Keratinocyte (primary cell): ENCODE measurements around the gene RTP3. TPM values are rescaled to one million over a fixed set of nuclear protein-coding genes. Genes with fewer than 3 reads are reported as not detected.

ENCODE experiments used
- DNase-seq: peaks from one replicate; pipeline ENCODE4 v3.0.0-alpha.2; 2011; ENCODE audit warnings: low read depth, missing footprints, low spot score
- FAIRE-seq: peaks from 2 replicates; lab custom pipeline; 2011; peaks lifted over from hg19 to GRCh38; lab: Jason Lieb, UNC
- H2AFZ ChIP-seq: 2 replicates; pipeline ENCODE4 v1.6.0; 2012; ENCODE audit warnings: low read length, control low read depth, inconsistent platforms; ENCODE audit not compliant: control insufficient read depth
- H3K27ac ChIP-seq: 2 replicates; pipeline ENCODE4 v1.5.1; 2011; ENCODE audit warnings: low read length; ENCODE audit not compliant: control insufficient read depth, insufficient read depth
- H3K27me3 ChIP-seq: 3 replicates; pipeline ENCODE4 v1.6.0; 2011; ENCODE audit warnings: low read length; ENCODE audit not compliant: control insufficient read depth, insufficient read depth; ENCODE audit errors: extremely low read depth
- H3K36me3 ChIP-seq, 2 experiments: 2 replicates in 1 of 2; 3 replicates in 1 of 2; pipeline ENCODE4 v1.5.1; 2011; ENCODE audit warnings: low read length in 2 of 2, mild to moderate bottlenecking in 1 of 2; ENCODE audit not compliant: control insufficient read depth in 2 of 2, insufficient read depth in 2 of 2; ENCODE audit errors: extremely low read depth in 1 of 2
- H3K4me1 ChIP-seq: 3 replicates; pipeline ENCODE4 v1.5.1; 2011; ENCODE audit warnings: low read length; ENCODE audit not compliant: control insufficient read depth, insufficient read depth; ENCODE audit errors: extremely low read depth
- H3K4me2 ChIP-seq: 3 replicates; pipeline ENCODE4 v1.6.0; 2011; ENCODE audit warnings: low read depth, low read length; ENCODE audit not compliant: control insufficient read depth, insufficient read depth; ENCODE audit errors: extremely low read depth
- H3K4me3 ChIP-seq, 3 experiments: fragments of 200-600 bp in 1 of 3; sonication (generic) in 1 of 3; 2 replicates in 2 of 3; 3 replicates in 1 of 3; pipeline ENCODE4 v1.5.1; 2011 to 2016; ENCODE audit warnings: low read length in 3 of 3, mild to moderate bottlenecking in 3 of 3, control low read depth in 2 of 3, inconsistent platforms in 1 of 3, low read depth in 1 of 3, mixed read lengths in 1 of 3, mixed run types in 1 of 3, moderate library complexity in 1 of 3; ENCODE audit not compliant: control insufficient read depth in 2 of 3, insufficient read depth in 2 of 3; ENCODE audit errors: extremely low read depth in 1 of 3
- H3K79me2 ChIP-seq: 2 replicates; pipeline ENCODE4 v1.6.0; 2012; ENCODE audit warnings: low read length; ENCODE audit not compliant: control insufficient read depth, insufficient read depth
- H3K9ac ChIP-seq: 3 replicates; pipeline ENCODE4 v1.6.0; 2011; ENCODE audit warnings: low read length; ENCODE audit not compliant: control insufficient read depth, insufficient read depth; ENCODE audit errors: extremely low read depth
- H3K9me1 ChIP-seq: 3 replicates; pipeline ENCODE4 v1.6.0; 2011; ENCODE audit warnings: low read length; ENCODE audit not compliant: control insufficient read depth, insufficient read depth; ENCODE audit errors: extremely low read depth
- H3K9me3 ChIP-seq: 2 replicates; pipeline ENCODE4 v1.5.1; 2012; ENCODE audit warnings: low read depth, low read length; ENCODE audit not compliant: control insufficient read depth
- H4K20me1 ChIP-seq: 3 replicates; pipeline ENCODE4 v1.6.0; 2011; ENCODE audit warnings: low read length; ENCODE audit not compliant: control insufficient read depth, insufficient read depth; ENCODE audit errors: extremely low read depth
- EZH2 ChIP-seq: IDR thresholded peaks from one replicate; pipeline ENCODE4 v1.6.1; 2012; ENCODE audit warnings: inconsistent platforms, mild to moderate bottlenecking, low read length, moderate library complexity
- dilution Hi-C: fragments of 300-500 bp; cut with MboI; formaldehyde crosslinking; loops from one replicate; pipeline ENCODE4 v1.7.0; 2020; ENCODE audit warnings: low sequenced_read_pairs; ENCODE audit not compliant: extremely low pct_ligation_motif_present
- polyA plus RNA-seq, 5 experiments: library from polyadenylated mRNA; depleted of rRNA in 3 of 5; stranded (reverse) in 3 of 5; stranded (forward) in 1 of 5; unstranded in 1 of 5; fragments of >200 nt; gene quantifications; 1 replicate in 1 of 5; 2 replicates in 3 of 5; 3 replicates in 1 of 5; pipeline versions ENCODE4 v1.2.1 to v1.2.3, GENCODE V29; 2011 to 2012; ENCODE audit warnings: missing spikeins in 2 of 5, low read depth in 1 of 5, low replicate concordance in 1 of 5
- TF ChIP-seq, protein P1 (sequence below), 3 experiments: IDR thresholded peaks in 1 of 3; conservative IDR thresholded peaks in 1 of 3; optimal IDR thresholded peaks in 1 of 3; 2 replicates in 2 of 3; 3 replicates in 1 of 3; pipeline versions ENCODE3 to v1.5.1; 2011; ENCODE audit warnings: low read length in 3 of 3, mild to moderate bottlenecking in 3 of 3, moderate library complexity in 2 of 3, control low read depth in 1 of 3, inconsistent platforms in 1 of 3; ENCODE audit not compliant: insufficient read depth in 2 of 3; ENCODE audit errors: extremely low read depth in 1 of 3

The RTP3 gene
- polyA plus RNA-seq, 1 donor (not counting 4 experiments of a cell fraction or from before 2014, with no cell fraction given): not detected

DNA sequence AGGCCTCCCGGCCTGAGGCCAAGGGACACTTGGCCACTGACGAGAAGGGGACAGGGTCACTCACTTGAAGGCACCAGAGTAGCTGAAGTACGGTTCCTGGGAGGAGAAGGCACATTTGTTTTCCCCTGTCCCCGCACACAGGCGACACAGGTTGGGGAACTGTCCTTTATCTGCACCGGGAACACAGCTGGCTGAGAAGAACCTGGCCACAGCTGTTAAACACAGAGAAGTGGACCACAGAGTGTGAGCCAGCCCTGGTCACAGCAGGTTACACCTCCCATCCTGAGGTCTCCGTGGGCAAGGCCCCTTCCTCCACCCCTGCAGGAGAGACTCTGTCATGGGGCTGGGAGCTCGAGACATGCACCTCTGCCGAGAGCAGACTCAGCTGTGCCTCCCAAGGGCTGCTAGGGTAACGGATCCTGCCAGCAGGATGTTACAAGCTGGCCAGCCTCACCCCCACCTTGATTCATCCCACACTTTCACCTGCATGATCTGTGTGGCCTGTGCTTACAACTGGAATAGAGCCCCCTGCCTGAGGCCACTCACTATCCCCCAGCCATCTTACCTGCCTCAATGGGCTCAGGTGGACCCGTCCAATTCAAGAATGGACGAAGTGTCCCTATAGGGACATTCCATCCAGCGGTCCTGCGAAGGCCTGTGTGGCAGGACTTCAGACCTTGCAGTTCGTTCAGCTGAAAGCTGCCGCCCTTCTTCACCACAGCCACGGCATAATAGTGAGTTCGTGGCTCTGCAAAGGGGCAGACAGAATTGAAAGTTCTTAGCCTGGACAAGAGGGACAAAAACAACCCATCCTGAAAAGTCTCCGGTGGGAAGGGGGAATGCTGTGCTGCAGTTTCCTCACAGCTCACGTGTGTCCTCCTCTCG lies 42.3 kb upstream of the RTP3 start:
- Histone ChIP-seq H3K9me3 (no peaks in the 10 kb centered on the region), H3K9me1 (no peaks in the 10 kb centered on the region), H3K36me3 (no peaks in the 10 kb centered on the region), H4K20me1 (no peaks in the 10 kb centered on the region), H3K9ac (no peak overlapping the region), H3K79me2 (no peaks in the 10 kb centered on the region), H3K4me3 (no peak overlapping the region), H3K27me3 (peaks cover 30% of the 10 kb centered on the region), H2AFZ (no peak overlapping the region), H3K4me1 (no peaks in the 10 kb centered on the region), H3K4me2 (no peak overlapping the region), H3K27ac (no peak overlapping the region)
- no peak for FAIRE-seq
- TF ChIP-seq, protein P1, sequence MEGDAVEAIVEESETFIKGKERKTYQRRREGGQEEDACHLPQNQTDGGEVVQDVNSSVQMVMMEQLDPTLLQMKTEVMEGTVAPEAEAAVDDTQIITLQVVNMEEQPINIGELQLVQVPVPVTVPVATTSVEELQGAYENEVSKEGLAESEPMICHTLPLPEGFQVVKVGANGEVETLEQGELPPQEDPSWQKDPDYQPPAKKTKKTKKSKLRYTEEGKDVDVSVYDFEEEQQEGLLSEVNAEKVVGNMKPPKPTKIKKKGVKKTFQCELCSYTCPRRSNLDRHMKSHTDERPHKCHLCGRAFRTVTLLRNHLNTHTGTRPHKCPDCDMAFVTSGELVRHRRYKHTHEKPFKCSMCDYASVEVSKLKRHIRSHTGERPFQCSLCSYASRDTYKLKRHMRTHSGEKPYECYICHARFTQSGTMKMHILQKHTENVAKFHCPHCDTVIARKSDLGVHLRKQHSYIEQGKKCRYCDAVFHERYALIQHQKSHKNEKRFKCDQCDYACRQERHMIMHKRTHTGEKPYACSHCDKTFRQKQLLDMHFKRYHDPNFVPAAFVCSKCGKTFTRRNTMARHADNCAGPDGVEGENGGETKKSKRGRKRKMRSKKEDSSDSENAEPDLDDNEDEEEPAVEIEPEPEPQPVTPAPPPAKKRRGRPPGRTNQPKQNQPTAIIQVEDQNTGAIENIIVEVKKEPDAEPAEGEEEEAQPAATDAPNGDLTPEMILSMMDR (optimal IDR thresholded peaks at IDR 0.05 in 1 of 3, IDR thresholded peaks at IDR 0.05 in 1 of 3, conservative IDR thresholded peaks at IDR 0.05 in 1 of 3; ENCODE audit: extremely low read depth in 1 of 3, insufficient read depth in 2 of 3, low read length in 3 of 3): no peak
- TF ChIP-seq EZH2: no peak
- no peak for DNase-seq
- dilution Hi-C loops: no loop called here

DNA sequence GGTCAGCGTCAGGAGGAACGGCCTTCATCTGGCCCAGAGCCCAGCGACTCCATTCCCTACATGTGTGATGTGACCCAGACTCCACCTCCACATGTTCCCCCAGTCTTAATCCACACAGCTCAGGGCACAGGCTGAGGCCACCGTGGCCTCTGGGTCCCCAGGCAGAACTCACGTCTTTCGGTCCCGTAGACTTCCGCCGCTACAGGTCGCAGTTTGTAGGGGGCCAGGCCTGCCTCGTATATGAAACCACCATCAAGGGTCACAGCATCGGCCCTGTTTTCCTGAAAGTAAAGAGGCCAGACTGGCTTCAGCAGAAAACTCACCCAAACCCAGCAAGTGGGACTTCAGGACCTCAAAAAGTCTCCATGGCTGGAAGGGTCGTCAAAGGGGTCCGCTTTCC lies 41.7 kb upstream of the RTP3 start:
- H3K9ac ChIP-seq: no peak overlapping the region
- peaks cover 27% of the 10 kb centered on the region for H3K27me3 ChIP-seq
- FAIRE-seq: no peak
- TF ChIP-seq EZH2: no peak
- TF ChIP-seq, protein P1 (optimal IDR thresholded peaks at IDR 0.05 in 1 of 3, IDR thresholded peaks at IDR 0.05 in 1 of 3, conservative IDR thresholded peaks at IDR 0.05 in 1 of 3; ENCODE audit: extremely low read depth in 1 of 3, insufficient read depth in 2 of 3, low read length in 3 of 3): no peak
- no peak overlapping the region for H3K27ac ChIP-seq
- no peak overlapping the region for H3K4me3 ChIP-seq
- H3K79me2 ChIP-seq: no peaks in the 10 kb centered on the region
- H4K20me1 ChIP-seq: no peaks in the 10 kb centered on the region
- H3K4me1 ChIP-seq: no peaks in the 10 kb centered on the region
- no peak for DNase-seq
- no peaks in the 10 kb centered on the region for H3K36me3 ChIP-seq
- no peak overlapping the region for H2AFZ ChIP-seq
- no peaks in the 10 kb centered on the region for H3K9me1 ChIP-seq
- no peaks in the 10 kb centered on the region for H3K9me3 ChIP-seq
- no peak overlapping the region for H3K4me2 ChIP-seq
- dilution Hi-C loops: no loop called here
